SK-MEL-5 (cell line): Measurements from ENCODE around the gene TNNT3. TPM values are rescaled to one million over a fixed set of nuclear protein-coding genes. Genes with fewer than 3 reads are reported as not detected.

ENCODE experiments used
- DNase-seq: peaks from one replicate; pipeline ENCODE4 v3.0.0-alpha.2; 2016; ENCODE audit warnings: low read depth, low spot score
- in situ Hi-C: cut with HindIII; loops from 2 replicates; pipeline ENCODE4 v1.10.0; 2016; ENCODE audit warnings: low sequenced_read_pairs, high pct_unique_total_duplicates, low pct_unique_long_range_greater_than_20kb
- total RNA-seq: library from RNA; depleted of rRNA; stranded (reverse); fragments of >200 nt; shearing (Covaris generic); gene quantifications from 2 replicates; pipeline ENCODE4 v1.2.3, GENCODE V29; 2014

Gene TNNT3
- total RNA-seq, 1 experiment from 2014 or later: not detected

DNA sequence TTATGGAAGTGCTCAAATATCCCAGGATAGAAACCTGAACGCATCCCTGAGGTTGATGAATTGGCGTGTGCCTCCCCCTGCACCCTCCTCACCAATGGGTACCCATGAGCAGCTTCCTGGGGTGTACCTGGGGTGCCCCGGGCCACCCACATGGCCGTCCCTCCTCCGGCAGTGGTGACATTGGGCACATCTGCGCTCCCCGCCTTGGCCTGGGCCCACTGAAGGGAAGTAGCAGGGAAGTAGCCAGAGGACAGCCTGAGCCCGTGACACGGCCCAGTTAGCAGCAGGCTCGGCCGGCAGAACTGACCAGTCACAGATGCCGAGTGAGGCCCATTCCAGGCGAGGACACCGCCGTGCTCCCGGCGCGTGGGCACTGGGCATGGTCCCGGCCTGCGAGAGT lies 44.4 kb downstream of the TNNT3 start:
- in situ Hi-C loops: no loop called here

DNA sequence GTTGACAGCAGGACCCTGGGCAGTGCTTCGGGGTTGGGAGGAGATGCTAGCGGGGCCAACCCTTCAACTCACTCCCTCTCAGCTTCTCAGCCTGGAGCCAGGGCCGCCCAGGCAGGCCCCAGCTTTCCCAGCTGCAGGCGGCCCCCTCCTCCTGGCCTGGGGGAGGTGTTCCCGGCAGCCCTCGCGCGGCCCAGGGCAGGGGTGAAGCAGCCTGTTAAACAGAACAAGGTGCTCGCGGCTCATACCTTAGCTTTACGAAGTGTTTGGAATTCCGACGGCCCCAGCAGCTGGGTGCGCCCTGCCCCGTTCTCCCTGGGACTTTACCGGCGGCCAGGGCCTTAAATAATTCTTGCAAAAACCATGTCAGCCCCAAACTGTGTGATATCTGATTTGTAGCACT lies 44.8 kb downstream of the TNNT3 start:
- in situ Hi-C loops: no loop called here

More for the DNA sequence above, 44.4 kb downstream of the TNNT3 start:
- DNase-seq: no peak

DNA sequence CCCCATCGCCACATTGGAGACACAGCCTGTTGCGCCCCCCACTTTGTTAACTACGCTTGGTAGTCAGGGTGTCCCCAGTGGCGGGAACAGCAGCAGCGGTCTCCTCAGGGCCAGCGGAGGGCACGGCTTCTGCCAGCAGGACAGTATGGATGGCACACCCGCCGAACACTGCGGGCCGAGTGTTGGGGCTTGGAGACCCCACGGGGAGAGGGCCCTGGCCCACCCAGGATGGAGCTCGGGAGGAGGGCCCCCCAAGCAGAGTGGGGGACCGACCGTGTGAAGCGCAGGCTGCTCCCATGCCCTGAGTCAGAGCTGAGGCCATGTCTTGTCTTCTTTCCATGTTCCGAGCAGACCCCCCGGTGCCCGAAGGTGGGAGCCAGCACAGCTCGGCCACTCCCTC lies 45.5 kb downstream of the TNNT3 start:
- DNase-seq: no peak

More for the DNA sequence above, 44.8 kb downstream of the TNNT3 start:
- DNase-seq: no peak

DNA sequence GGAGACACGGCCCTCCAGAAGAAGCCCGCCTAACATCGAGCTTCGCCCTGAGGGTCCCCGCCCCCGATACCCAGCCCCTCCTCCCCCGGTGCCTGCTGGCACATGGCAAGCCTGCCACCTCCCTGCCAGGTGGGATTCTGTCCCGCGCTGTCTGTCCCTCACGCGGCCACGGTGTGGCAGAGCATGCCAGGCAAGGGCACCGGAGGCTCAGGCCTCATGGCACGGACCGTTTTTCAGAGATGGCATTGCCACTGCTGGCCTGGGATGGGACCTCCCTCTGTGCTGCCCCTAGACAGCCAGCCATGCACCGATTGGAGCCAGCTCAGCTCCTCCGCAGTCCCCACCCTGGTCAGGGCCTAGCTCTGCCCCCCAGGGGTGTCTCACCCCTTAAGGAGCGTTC lies 47.0 kb downstream of the TNNT3 start:
- no peak for DNase-seq
- in situ Hi-C loops: no loop called here

More for the DNA sequence above, 45.5 kb downstream of the TNNT3 start:
- in situ Hi-C loops: no loop called here

DNA sequence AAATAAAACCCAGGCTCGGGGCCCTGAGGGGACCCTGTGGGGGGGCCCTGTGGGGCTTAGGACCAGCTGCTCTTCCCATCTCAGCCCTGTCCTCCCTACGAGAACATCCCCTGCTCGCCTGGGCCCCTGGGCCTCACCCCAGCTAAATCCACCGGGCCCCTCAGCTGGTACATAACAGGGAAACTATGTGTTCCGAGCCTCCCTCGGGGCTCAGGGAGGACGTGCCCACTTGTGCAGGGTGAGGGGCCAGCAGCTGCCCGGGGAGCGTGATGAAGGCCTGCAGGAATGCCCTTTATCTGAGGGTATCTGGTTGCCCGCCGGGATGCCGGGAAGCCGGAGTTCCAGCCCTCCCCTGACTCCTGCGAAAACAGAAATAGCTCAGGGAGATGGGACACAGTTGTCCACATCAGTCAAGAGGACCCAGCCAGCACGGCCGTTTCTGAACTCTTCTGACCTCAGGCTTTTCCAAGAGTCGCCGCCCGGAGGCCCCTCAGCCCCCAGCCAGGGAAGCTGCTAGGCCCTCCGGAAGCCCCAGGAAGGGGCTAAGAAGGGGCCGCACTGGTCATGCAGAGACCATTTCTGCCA lies 48.2 kb downstream of the TNNT3 start:
- in situ Hi-C loops: no loop called here
- no peak for DNase-seq

DNA sequence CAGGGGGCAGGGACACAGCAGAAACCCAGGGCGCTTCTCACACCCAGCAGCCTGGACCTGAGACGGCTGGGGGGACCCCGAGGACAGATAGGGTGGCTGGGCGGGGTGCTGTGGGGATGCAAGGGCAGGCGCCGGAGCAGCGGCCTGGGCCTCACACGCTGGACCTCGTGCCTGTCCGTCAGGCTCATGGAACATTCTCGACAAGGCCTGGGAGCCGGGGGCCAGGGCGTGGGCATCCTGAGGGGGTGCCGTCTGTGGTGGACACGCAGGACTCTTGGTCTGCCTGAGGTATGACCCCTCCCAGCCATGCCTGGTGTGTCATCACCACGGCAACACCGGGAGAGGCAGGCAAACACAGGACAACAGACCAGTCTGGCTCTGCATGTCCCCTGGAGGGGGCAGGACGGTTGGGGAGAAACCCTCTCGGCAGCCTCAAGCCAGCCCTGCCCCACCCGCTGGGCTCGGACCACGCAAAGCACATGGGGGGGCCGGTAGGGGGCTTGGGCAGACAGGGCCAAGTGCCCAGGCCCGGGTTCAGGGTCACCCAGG lies 49.0 kb downstream of the TNNT3 start:
- DNase-seq: no peak
- in situ Hi-C loops: no loop called here

DNA sequence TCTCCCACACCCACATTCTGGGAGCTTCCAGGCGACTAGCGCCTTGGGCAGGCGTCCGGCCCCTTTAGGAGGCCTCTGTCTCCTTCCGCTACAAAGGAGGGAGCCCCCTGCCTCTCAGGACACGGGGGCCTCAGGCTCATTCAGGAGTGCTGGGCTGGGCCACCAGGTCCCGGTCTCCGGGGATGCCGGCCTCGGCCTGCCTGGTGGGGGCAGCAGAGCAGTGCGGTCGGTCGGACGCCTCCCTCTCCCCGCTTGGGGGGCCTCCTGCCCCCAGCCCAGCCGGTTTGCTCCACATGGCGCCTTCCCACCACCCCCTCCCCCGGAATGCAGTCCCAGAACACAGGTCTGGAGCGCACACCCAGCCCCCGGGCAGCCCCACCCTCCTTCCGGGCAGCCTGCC lies 49.5 kb downstream of the TNNT3 start:
- in situ Hi-C loops: no loop called here
- DNase-seq: no peak

DNA sequence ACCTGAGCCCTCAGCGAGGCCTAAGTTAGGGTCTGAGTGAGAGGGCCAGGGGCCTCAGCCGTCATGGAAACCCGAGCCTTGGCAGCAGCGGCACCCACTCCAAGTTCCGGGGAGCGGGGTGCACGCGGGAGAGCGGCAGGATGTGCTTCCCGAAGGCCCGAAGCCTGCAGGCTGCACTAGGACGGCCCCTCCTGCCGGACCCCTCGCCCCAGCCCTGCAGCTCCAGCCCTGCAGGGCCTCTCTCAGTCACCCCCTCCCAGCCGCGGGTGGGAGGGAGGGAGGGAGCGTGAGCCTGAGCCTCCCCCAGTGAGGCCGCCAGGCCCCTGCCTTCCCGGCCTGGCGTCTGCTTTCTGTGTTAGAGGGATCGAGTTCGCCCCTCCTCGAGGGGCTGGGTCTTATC lies 50.3 kb downstream of the TNNT3 start:
- in situ Hi-C loops: no loop called here
- DNase-seq: no peak

DNA sequence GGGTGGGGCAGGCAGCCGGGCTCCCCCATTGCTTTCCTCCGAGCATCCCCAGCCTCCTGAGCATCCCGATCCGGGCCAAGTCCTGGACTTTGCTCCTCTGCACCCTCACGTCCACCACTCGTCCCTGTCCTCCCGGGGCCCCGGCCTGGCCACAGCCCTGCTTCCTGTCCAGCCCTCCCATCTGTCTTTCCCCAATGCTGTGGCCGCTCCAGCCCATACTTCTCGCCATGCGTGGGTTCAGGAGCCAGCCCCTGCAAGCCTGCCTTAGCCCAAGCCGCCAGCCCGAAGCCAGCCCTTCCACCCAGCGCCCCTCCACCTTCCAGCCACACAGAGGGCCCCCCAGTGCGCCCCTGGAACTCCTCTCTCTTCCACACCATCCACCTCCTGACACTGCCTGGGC lies 51.5 kb downstream of the TNNT3 start:
- DNase-seq: no peak
- in situ Hi-C loops: no loop called here

DNA sequence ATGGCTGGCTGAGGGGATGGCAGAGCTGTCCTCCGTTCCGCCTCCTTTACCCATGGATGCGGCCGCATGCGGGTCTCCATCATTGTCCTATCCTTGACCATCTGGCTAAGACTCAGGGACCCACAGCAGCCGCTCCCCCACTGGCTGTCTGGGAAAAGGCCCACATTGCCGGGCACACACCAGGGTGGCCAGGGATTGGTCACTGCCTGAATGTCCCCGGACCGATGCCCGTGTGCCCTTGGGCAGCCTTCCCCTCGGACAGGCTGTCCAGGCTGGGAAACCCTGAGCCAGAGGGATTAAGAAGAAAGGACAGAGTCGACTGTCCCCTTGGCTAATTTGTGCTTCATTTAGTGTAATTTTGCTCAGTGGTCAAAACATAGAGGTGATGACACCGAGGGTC lies 55.7 kb downstream of the TNNT3 start:
- DNase-seq: no peak
- in situ Hi-C loops: no loop called here

DNA sequence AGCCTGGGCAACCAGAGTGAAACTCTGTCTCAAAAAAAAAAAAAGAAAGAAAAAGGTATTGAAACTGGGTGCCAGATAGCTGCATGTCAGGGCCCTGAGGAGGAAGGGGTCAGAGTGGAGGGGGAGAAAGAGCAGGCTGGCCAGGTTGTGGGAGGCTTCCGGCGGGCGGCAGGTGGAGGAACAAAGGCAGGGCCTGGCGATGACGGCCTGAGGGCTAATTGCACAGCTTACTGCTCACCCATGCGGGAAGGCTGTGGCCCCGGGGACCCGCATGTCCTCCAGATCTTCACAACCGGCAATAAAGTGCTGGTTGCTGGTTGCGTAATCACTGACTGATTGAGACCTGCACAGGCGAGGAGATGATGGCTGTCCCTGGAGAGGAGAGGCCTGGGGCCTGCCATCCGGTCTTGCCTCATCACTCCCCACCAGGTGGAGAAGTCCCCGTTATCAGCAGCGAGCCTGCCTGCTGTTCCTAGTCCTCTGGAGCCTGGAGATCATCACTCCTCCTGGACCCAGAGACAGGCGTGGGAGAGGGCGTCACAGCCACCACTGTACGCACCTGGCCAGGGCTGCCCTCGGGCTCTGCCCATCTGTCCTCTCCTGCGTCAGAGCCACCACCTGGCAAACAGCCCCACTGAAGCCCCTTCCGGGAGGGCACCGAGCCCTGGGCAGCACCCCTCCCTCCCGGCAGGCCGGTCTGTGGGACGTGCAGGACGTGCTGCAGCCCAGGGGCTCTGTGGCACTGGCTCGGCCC lies 59.4 kb downstream of the TNNT3 start:
- in situ Hi-C loops: no loop called here
- no peak for DNase-seq

DNA sequence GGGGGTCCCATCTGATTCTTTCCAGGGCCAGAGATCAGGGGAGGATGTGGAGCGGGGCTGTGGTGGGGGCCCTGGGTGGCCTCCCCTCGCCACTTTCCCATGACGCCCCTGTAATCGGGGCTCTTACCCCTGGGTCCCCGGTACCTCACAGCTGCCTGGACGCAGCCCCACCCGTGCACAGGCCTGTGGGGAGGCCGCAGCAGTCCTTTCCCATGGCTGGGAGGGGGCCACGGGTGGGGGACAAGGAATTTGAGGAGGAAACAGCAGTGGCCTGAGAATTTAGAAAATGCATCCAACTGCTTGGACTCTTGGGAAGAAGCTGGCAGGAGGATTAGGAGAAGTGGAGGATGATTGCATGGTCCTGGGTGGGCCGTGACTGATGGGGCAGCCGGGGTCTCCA lies 60.1 kb downstream of the TNNT3 start:
- in situ Hi-C loops: no loop called here
- DNase-seq: no peak

DNA sequence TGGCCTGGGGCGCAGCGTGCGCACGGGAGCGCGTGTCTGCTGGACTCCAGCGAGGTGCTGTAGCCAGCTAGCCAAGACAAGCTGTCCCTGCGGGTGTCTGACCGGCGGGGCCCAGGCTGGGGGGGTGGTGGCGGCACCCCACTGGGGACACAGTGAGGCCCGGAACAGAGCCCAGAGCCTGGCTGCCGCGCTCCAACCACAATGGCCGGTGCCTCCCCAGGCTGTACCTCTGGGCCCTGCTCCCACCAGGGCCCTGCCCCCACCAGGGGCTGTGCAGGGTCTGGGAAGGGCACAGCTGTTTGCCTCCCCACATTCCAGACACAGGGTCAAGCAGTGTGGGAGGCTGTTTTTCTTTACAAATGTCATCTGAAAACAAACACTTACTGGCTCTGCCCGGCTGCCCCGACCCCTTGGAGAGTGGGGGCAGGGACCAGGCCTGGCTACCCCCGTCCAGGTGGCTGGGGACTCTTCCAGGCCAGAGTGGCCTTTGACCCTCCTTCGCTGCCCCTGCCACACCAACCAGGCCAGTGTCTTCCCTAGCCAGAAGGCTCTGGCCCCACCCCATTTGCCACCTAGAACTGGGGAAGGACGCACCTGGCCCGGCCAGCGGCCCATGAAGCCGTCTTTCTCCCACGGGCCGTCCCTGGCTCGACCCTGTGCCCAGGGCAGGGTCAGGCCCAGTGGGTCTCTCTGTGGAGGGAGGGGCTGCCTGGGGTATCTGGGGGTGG lies 63.5 kb downstream of the TNNT3 start:
- DNase-seq: no peak
- in situ Hi-C loops: no loop called here

DNA sequence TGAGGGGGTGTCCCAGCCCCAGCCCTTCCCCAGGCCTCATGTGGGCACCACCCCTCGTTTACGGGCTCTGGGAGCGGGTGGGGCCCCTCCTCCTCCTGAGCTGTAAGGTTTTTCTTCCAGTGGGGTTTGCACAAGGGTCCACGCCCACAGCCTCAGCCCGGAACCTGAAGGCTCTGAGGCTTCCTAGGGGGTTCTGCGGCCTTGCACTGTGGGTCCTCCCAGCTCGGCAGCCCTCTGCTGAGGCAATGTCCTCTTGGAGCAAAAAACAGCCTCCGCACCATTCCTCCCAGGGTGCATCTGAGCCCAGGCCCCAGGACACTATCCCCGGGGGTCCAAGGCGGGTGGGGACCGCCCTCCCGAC lies 64.1 kb downstream of the TNNT3 start:
- in situ Hi-C loops: no loop called here
- DNase-seq: no peak

DNA sequence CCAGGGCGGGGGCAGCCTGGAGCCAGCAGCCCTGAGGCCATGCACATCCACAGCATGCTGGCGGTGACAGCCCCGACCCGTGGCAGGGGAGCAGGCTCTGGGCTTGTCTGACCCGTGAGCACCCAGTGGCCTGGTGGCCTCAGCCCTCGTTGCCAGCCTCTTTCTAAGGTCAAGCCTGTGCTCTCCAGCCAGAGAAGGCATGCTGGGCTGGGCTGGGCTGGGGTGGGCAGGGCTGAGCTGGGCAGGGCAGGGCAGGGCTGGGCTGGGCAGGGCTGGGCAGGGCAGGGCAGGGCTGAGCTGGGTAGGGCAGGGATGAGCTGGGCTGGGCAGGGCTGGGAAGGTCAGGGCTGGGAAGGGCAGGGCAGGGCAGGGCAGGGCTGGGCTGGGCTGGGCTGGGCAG lies 67.5 kb downstream of the TNNT3 start:
- no peak for DNase-seq
- in situ Hi-C loops: no loop called here

DNA sequence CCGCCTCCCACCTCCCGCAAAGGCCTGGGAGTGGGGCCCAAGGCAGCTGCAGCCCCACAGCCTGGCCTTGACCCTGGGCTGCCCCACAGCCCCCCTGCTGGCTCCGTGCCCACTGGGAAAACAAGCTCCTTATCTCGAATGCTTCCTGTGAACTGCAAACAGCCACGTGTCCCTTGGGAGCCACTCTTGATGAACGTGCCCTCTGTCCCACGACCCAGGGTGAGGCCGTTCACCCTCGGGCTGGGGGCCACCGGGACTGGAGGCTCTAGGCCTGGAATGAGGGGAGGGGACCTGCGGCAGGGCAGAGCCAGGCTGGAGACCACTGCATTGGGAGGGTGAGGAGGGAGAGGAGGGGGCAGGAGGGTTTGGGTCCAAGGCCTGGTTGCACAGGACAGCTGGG lies 68.7 kb downstream of the TNNT3 start:
- no peak for DNase-seq
- in situ Hi-C loops: no loop called here
